Calu3 (cell line): Measurements from ENCODE around the gene SETBP1. TPM values are rescaled to one million over a fixed set of nuclear protein-coding genes. Genes with fewer than 3 reads are reported as not detected.

Experiments used
- BruUV-seq: library from RNA; stranded (reverse); fragments of 400-500 nt; replicated peaks from 2 replicates; lab custom pipeline; 2021; lab: Mats Ljungman, UMichigan
- CTCF ChIA-PET: fragments of 300-600 bp; sonication (Branson Sonifier 250); formaldehyde crosslinking; loops from one replicate; lab custom pipeline; 2022; ENCODE audit warnings: antibody characterized with exemption; lab: Charles Lee
- DNase-seq: peaks from one replicate; pipeline ENCODE4 v3.0.0; 2022
- H3K27ac Mint-ChIP-seq: one replicate; pipeline ENCODE4 v1.8.0; 2022; ENCODE audit warnings: mixed read lengths; ENCODE audit not compliant: unreplicated experiment
- H3K27me3 Mint-ChIP-seq: one replicate; pipeline ENCODE4 v1.8.0; 2022; ENCODE audit warnings: mixed read lengths; ENCODE audit not compliant: unreplicated experiment
- H3K36me3 Mint-ChIP-seq: one replicate; pipeline ENCODE4 v1.8.0; 2022; ENCODE audit warnings: mild to moderate bottlenecking, moderate library complexity, mixed read lengths; ENCODE audit not compliant: insufficient read depth, unreplicated experiment
- H3K4me1 Mint-ChIP-seq: one replicate; pipeline ENCODE4 v1.8.0; 2022; ENCODE audit warnings: mild to moderate bottlenecking, low read depth, mixed read lengths; ENCODE audit not compliant: unreplicated experiment
- H3K4me3 Mint-ChIP-seq: one replicate; pipeline ENCODE4 v1.8.0; 2022; ENCODE audit warnings: mild to moderate bottlenecking, low read depth, moderate library complexity, mixed read lengths; ENCODE audit not compliant: unreplicated experiment
- H3K9me3 Mint-ChIP-seq: one replicate; pipeline ENCODE4 v1.8.0; 2022; ENCODE audit warnings: low read depth, mixed read lengths; ENCODE audit not compliant: unreplicated experiment
- CTCF ChIP-seq: fragments of 200-600 bp; IDR thresholded peaks from one replicate; pipeline ENCODE4 v1.8.0; 2022; ENCODE audit warnings: antibody characterized with exemption; ENCODE audit not compliant: unreplicated experiment
- intact Hi-C: fragments of 100-400 bp; cut with micrococcal nuclease; formaldehyde crosslinking; loops from one replicate; pipeline ENCODE4 v1.10.0; 2022; ENCODE audit not compliant: unreplicated experiment
- total RNA-seq: library from RNA; stranded (reverse); gene quantifications from 2 replicates; pipeline ENCODE4 v1.2.3, GENCODE V29; 2022

SETBP1 gene
- total RNA-seq, 1 experiment from 2014 or later: 6.0 TPM

DNA sequence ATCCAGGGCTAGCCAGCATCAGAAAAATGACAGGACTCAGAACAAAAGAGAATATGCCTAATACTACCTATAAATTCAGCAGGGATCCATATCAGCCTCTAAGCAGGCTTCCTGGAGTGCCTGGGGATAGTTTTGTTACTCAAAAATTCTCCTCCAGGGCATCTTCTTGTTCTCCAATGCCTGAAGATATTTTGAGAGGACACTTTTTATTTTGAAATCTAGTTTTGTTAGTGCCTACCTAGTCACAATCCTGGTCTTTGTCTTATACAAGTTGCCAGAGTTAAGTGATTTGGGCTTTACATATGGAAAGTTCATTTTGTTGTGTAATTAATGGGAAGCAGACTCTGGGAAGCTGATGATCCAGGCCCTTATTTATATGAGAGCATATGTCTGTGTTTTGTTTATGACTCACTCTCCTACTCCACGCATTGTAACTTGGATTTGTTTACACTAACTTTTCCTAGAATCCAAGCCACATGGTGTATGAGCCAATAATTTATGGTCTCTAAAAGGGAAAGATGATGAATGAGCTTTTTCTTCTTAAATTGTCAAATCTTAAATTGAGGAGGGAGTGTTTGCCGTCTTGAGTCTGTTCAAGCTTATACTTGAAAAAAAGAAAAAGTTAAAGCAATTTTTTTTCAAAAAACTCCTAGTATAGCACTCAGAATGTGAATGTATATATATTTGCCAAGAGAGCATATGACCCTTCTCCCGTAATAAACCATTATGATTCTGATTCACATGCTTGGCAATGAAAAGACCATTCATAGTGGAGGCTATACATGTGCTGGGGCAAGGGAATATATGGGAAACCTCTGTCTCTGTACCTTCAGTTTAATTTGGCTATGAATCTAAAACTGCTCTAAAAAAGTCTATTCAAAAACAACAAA is 370.3 kb downstream of the SETBP1 start:
- Mint-ChIP-seq H3K4me1 (no peaks in the 10 kb centered on the region), H3K4me3 (no peak overlapping the region), H3K9me3 (no peaks in the 10 kb centered on the region), H3K36me3 (no peaks in the 10 kb centered on the region), H3K27ac (no peak overlapping the region), H3K27me3 (no peaks in the 10 kb centered on the region)
- no peak for DNase-seq
- CTCF ChIA-PET: interaction anchor here (1.3 to 1.5 kb wide), 2 partner anchors 10 to 15 kb away, joined by 3 read pairs; no protein-coding TSS in a partner anchor
- no peak for TF ChIP-seq CTCF
- BruUV-seq: no TSS peak
- intact Hi-C loops: no loop called here

DNA sequence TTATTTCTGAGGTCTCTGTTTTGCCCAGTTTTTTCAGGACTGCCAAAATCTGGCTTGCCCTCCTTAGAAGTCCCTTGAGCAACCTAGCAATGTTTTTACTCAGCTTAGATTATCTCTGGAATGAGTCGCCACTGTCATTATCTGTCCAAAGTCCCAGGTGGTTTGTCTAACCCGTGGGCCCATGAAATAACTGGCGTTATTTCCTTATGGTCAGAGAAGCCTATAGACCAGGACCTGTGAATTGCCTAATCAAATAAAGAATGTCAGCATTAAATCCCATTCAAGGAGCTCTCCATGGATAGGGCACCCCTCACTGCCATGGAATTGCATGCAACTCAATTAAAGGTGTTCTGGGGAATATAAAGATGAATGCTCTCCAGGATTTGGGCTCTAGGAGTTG is 373.9 kb downstream of the SETBP1 start:
- no peaks in the 10 kb centered on the region for H3K36me3 Mint-ChIP-seq
- intact Hi-C loops: no loop called here
- no peaks in the 10 kb centered on the region for H3K27me3 Mint-ChIP-seq
- BruUV-seq: no TSS peak
- H3K9me3 Mint-ChIP-seq: no peaks in the 10 kb centered on the region
- H3K4me1 Mint-ChIP-seq: peaks cover 3% of the 10 kb centered on the region
- DNase-seq: no peak
- CTCF ChIA-PET: no interaction called here
- TF ChIP-seq CTCF: no peak
- H3K27ac Mint-ChIP-seq: no peak overlapping the region
- H3K4me3 Mint-ChIP-seq: no peak overlapping the region

DNA sequence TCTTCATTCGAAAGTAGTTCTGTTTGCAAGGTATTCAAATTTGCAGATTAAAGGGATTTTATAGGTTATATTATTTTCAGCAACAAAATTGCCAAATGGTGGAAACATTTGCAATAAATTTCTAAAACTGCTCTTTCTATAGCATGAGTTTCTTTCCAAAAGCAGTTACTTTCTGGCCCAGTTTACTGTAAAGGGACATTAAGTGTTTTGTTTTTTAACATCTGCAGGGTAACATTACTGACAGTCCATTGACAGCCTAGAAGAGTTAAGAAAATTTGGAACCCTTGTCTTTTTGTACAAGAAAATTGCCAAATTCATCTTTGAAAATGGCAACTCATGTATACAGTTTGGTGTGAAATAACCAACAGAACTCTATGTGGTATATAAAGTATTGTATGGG is 375.1 kb downstream of the SETBP1 start:
- CTCF ChIA-PET: interaction anchor here (1.2 kb wide), 1 partner anchor 30 kb away, joined by 3 read pairs; no protein-coding TSS in a partner anchor

GRCh38 chr18:45056926-45057325 is 376.2 kb downstream of the SETBP1 start:
- no peaks in the 10 kb centered on the region for H3K36me3 Mint-ChIP-seq
- no TSS peak for BruUV-seq
- no peak overlapping the region for H3K27ac Mint-ChIP-seq
- no peaks in the 10 kb centered on the region for H3K27me3 Mint-ChIP-seq
- peaks cover 9% of the 10 kb centered on the region for H3K4me1 Mint-ChIP-seq
- H3K9me3 Mint-ChIP-seq: no peaks in the 10 kb centered on the region
- intact Hi-C loops: no loop called here
- no peak for DNase-seq
- CTCF ChIA-PET: interaction anchor here (1.2 kb wide), 1 partner anchor 31 kb away, joined by 3 read pairs; no protein-coding TSS in a partner anchor
- TF ChIP-seq CTCF: no peak
- H3K4me3 Mint-ChIP-seq: no peak overlapping the region

More for the DNA sequence above, 375.1 kb downstream of the SETBP1 start:
- no TSS peak for BruUV-seq
- H3K4me1 Mint-ChIP-seq: peaks cover 9% of the 10 kb centered on the region
- DNase-seq: no peak
- H3K27ac Mint-ChIP-seq: no peak overlapping the region
- no peak for TF ChIP-seq CTCF
- intact Hi-C loops: no loop called here
- no peaks in the 10 kb centered on the region for H3K36me3 Mint-ChIP-seq
- no peaks in the 10 kb centered on the region for H3K27me3 Mint-ChIP-seq
- no peaks in the 10 kb centered on the region for H3K9me3 Mint-ChIP-seq
- no peak overlapping the region for H3K4me3 Mint-ChIP-seq
